Measurements from ENCODE around the gene MYCBP.
A peak's percentile ranks its signal among the peaks of the same experiment; 100 is the strongest.
"Not testable (repeated sequence)": the region's sequence is repeated elsewhere in the genome, so short reads cannot be mapped to it uniquely, and the experiment has no call there.

The MYCBP gene

GRCh38 chr1:38865112-38865715 lies 7.9 kb downstream of the MYCBP start:
- DNase-seq = no peak

- DNase-seq = no peak
Observed at GRCh38 chr1:38860454-38860795, 12.7 kb downstream of the MYCBP start.

GRCh38 chr1:38859561-38860453 lies 13.3 kb downstream of the MYCBP start, which contains the start of gene RRAGC:
Gene RRAGC (minus strand): TSS chr1:38859772. CDS start chr1:38859646, 126 bp downstream.
- peak; percentile 98 for DNase-seq

- peak; percentile 59 for DNase-seq
Observed at GRCh38 chr1:38858833-38859560, 14.2 kb downstream of the MYCBP start.

GRCh38 chr1:38852780-38853179 lies 20.4 kb downstream of the MYCBP start:
- DNase-seq = no peak

- no peak for DNase-seq
Observed at GRCh38 chr1:38848071-38848470, 25.1 kb downstream of the MYCBP start.

- no peak for DNase-seq
Observed at GRCh38 chr1:38846210-38846609, 26.9 kb downstream of the MYCBP start.

- DNase-seq = not testable (repeated sequence)
Observed at GRCh38 chr1:38845088-38845487, 28.1 kb downstream of the MYCBP start.

GRCh38 chr1:38840281-38840680 lies 32.9 kb downstream of the MYCBP start:
- no peak for DNase-seq

- DNase-seq = no peak
Observed at GRCh38 chr1:38839363-38839762, 33.8 kb downstream of the MYCBP start.

- DNase-seq = not testable (repeated sequence)
Observed at GRCh38 chr1:38836316-38836715, 36.8 kb downstream of the MYCBP start.

GRCh38 chr1:38834937-38835827 lies 38.0 kb downstream of the MYCBP start:
- DNase-seq = peak; percentile 79

GRCh38 chr1:38834221-38834782 lies 38.8 kb downstream of the MYCBP start:
- peak; percentile 18 for DNase-seq

- DNase-seq = no peak
Observed at GRCh38 chr1:38833146-38833545, 40.0 kb downstream of the MYCBP start.

- no peak for DNase-seq
Observed at GRCh38 chr1:38832370-38832734, 40.8 kb downstream of the MYCBP start.

GRCh38 chr1:38831731-38832369 lies 41.3 kb downstream of the MYCBP start:
- peak; percentile 8 for DNase-seq

- DNase-seq = no peak
Observed at GRCh38 chr1:38829368-38829767, 43.8 kb downstream of the MYCBP start.

- no peak for DNase-seq
Observed at GRCh38 chr1:38827318-38827717, 45.8 kb downstream of the MYCBP start.

GRCh38 chr1:38826886-38827285 lies 46.3 kb downstream of the MYCBP start:
- no peak for DNase-seq

GRCh38 chr1:38826262-38826661 lies 46.9 kb downstream of the MYCBP start:
- DNase-seq = no peak

- DNase-seq = no peak
Observed at GRCh38 chr1:38820860-38821259, 52.3 kb downstream of the MYCBP start.

GRCh38 chr1:38819516-38819915 lies 53.6 kb downstream of the MYCBP start:
- no peak for DNase-seq

Data from HCEC 1CT (cell line).